Measurements from ENCODE around the gene OSBPL6.

DNA sequence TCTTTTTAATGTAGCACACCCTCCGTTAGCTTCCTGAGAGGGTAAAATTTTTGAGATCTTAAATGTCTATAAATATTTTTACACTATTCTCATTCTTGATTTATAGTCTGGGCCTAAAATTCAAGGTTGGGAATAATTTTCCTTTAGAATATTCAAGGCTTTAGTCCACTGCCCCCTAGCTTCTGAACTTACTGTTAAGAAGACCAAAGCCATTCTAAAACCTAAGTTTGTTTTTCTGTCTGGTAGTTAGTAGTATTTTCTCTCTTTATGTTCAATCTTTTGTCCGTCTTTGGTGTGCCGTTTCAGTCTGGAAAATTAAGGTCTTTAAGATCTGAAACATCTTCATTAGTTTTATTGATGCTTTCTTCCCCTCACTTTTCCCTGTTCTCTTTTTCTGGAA lies 14.5 kb downstream of the OSBPL6 start:
- TF ChIP-seq CTCF (IDR thresholded peaks at IDR 0.05), result peak; percentile 42
- no peak for TF ChIP-seq EZH2 (IDR thresholded peaks at IDR 0.05)

Data from neural progenitor cell (in vitro differentiated cells).